ENCODE data around the gene GLCCI1.

GRCh38 chr7:8015100-8015745 lies 46.6 kb downstream of the GLCCI1 start:
- TF ChIP-seq CTCF (IDR thresholded peaks at IDR 0.05) (no peak), POLR2A (IDR thresholded peaks at IDR 0.05) (no peak)

Data from right lobe of liver (tissue), 4 donors.